ENCODE data around the gene MUC12.
"Not testable (repeated sequence)": the region's sequence is repeated elsewhere in the genome, so short reads cannot be mapped to it uniquely, and the experiment has no call there.

MUC12 gene

DNA sequence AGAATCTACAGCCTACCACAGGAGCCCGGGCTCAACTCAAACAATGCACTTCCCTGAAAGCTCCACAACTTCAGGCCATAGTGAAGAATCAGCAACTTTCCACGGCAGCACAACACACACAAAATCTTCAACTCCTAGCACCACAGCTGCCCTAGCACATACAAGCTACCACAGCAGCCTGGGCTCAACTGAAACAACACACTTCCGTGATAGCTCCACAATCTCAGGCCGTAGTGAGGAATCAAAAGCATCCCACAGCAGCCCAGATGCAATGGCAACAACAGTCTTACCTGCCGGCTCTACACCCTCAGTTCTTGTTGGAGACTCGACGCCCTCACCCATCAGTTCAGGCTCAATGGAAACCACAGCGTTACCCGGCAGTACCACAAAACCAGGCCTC lies 22.3 kb downstream of the MUC12 start:
- DNase-seq (ENCODE audit: low read depth in 3 of 3, low spot score in 1 of 3) = no peak

- not testable (repeated sequence) for DNase-seq (ENCODE audit: low read depth in 3 of 3, low spot score in 1 of 3)
Measured at GRCh38 chr7:100992280-100992679, 22.9 kb downstream of the MUC12 start.

GRCh38 chr7:100994671-100995070 lies 25.3 kb downstream of the MUC12 start:
- not testable (repeated sequence) for DNase-seq (ENCODE audit: low read depth in 3 of 3, low spot score in 1 of 3)

DNA sequence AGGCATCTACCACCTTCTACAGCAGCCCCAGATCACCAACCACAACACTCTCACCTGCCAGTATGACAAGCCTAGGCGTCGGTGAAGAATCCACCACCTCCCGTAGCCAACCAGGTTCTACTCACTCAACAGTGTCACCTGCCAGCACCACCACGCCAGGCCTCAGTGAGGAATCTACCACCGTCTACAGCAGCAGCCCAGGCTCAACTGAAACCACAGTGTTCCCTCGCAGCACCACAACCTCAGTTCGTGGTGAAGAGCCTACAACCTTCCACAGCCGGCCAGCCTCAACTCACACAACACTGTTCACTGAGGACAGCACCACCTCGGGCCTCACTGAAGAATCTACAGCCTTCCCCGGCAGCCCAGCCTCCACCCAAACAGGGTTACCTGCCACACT lies 29.2 kb downstream of the MUC12 start:
- not testable (repeated sequence) for DNase-seq (ENCODE audit: low read depth in 3 of 3, low spot score in 1 of 3)

DNA sequence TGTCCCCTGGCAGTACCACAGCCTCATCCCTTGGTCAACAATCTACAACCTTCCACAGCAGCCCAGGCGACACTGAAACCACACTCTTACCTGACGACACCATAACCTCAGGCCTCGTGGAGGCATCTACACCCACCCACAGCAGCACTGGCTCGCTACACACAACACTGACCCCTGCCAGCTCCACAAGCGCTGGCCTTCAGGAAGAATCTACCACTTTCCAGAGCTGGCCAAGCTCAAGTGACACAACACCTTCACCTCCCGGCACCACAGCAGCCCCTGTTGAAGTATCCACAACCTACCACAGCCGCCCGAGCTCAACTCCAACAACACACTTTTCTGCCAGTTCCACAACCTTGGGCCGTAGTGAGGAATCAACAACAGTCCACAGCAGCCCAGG lies 30.0 kb downstream of the MUC12 start:
- not testable (repeated sequence) for DNase-seq (ENCODE audit: low read depth in 3 of 3, low spot score in 1 of 3)

DNA sequence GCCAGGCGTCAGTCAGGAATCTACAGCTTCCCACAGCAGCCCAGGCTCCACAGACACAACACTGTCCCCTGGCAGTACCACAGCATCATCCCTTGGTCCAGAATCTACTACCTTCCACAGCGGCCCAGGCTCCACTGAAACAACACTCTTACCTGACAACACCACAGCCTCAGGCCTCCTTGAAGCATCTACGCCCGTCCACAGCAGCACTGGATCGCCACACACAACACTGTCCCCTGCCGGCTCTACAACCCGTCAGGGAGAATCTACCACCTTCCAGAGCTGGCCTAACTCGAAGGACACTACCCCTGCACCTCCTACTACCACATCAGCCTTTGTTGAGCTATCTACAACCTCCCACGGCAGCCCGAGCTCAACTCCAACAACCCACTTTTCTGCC lies 30.7 kb downstream of the MUC12 start:
- DNase-seq (ENCODE audit: low read depth in 3 of 3, low spot score in 1 of 3) = not testable (repeated sequence)

- not testable (repeated sequence) for DNase-seq (ENCODE audit: low read depth in 3 of 3, low spot score in 1 of 3)
Measured at GRCh38 chr7:101002333-101002732, 33.0 kb downstream of the MUC12 start.

DNA sequence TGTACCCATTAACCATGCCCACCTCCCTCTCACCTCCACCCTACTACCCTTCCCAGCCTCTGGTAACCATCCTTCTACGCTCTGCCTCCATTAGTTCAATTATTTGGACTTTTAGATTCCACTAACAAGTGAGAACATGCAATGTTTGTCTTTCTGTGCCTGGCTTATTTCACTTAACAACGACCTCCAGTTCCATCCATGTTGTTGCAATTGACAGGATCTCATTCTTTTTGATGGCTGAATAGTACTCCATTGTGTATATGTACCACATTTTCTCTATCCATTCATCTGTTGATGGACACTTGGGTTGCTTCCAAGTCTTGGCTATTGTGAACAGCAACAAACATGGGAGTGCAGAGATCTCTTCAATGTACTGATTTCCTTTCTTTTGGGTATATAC lies 38.0 kb downstream of the MUC12 start:
- DNase-seq (ENCODE audit: low read depth in 3 of 3, low spot score in 1 of 3) = not testable (repeated sequence)

GRCh38 chr7:101009629-101010028 lies 40.3 kb downstream of the MUC12 start:
- DNase-seq (ENCODE audit: low read depth in 3 of 3, low spot score in 1 of 3) = no peak

GRCh38 chr7:101012931-101013330 lies 43.6 kb downstream of the MUC12 start:
- DNase-seq (ENCODE audit: low read depth in 3 of 3, low spot score in 1 of 3) = no peak

DNA sequence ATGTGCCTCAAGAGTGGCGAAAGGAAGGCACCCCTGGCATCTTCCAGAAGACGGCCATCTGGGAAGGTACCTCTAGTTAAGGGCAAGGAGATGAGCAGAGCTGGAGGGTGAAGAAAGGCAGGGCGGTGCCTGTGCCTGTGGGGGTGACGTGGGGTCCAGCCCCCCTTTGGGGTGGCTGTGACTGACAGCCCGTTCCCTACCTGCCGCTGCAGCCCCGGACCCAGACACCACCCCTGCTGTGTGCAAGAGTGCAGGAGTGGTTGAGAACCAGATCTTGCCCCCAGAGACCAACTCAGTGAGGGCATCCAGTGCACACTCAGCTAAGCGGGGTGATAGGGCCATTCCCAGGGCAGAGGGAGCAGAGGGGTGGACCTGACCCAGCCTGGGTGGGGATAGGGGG lies 46.3 kb downstream of the MUC12 start:
- no peak for DNase-seq (ENCODE audit: low read depth in 3 of 3, low spot score in 1 of 3)

GRCh38 chr7:101017064-101017777 lies 47.9 kb downstream of the MUC12 start:
- peak; percentile 26 to 42 (median 32) for DNase-seq (ENCODE audit: low read depth in 3 of 3, low spot score in 1 of 3)

DNA sequence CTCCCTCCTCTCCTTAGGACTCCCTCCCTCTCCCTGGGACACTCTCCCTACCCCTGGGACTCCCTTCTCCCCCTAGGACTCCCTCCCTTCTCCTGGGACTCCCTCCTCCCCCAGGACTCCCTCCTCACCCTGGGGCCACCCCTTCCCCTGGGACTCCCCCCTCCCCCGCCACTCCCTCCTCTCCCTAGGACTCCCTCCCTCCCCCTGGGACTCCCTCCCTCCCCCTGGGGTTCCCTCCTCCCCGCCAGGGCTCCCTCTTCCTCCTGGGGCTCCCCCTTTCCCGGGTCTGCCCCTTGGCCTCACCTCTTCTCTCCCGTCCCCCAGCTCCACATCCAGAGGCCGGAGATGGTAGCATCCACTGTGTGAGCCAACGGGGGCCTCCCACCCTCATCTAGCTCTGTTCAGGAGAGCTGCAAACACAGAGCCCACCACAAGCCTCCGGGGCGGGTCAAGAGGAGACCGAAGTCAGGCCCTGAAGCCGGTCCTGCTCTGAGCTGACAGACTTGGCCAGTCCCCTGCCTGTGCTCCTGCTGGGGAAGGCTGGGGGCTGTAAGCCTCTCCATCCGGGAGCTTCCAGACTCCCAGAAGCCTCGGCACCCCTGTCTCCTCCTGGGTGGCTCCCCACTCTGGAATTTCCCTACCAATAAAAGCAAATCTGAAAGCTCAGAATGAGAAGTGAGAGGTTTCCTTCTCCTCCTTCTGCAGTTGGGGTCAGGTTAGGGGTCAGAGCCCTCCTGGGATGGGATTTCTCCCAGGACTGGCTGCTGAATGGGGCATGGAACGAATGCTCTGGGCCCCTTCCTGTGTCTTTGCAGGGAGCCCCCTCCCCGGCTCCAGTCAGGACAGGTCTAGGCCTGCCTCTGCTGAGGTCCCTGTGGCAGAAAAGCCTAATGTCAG lies 49.2 kb downstream of the MUC12 start:
- DNase-seq (ENCODE audit: low read depth in 3 of 3, low spot score in 1 of 3) = no peak

DNA sequence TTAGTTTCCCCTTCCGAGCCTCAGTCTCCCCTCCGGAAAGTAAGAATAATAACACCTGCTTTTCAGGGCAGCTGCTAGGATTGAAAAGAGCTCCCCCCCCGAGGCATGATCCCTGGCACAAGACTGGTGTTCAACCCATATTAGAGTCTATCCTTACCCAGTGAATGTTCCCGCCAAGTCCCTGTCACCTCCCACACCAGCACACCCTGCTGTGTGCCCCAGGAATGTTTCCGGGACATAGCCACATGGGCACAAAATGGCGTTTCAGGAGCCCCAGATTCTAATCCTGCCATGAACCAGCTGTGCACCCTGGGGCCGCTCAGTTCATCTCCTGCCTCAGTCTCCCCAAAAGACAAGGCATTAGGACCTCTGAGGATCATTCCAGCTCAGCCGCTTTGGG lies 51.1 kb downstream of the MUC12 start:
- DNase-seq (ENCODE audit: low read depth in 3 of 3, low spot score in 1 of 3) = no peak

DNA sequence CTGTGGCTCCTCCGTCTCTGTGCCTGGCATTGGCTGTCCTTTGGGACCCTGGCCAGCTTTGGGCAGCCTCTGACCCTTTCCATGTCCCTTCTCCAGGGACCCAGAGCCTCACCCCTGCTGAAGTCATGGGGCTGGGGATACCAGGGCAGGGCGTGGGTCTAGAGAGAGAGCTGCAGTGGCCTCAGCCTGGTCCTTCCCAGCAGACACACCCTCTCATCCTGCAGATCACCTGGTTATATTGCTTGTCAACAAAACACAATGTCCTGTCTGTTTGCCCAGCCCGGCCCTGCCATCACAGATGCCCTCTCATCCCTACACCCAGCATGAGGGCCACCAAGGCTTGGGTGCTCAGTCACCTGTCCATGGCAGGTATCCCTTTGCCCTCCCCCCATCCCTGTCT lies 52.3 kb downstream of the MUC12 start:
- DNase-seq (ENCODE audit: low read depth in 3 of 3, low spot score in 1 of 3) = no peak

DNA sequence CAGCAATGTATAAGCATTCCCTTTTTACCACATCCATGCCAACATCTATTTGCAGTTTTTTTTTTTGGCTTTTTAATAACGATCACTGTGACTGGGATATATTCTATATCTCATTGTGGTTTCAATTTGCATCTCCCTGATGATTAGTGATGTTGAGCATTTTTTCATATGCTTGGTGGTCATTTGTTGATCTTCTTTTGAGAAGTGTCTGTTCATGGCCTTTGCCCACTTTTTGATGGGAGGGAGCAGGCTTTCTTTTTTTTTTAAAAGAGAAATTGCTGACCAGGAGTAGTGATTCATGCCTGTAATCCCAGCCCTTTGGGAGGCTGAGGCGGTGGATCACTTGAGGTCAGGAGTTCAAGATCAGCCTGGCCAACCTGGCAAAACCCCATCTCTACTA lies 54.5 kb downstream of the MUC12 start:
- no peak for DNase-seq (ENCODE audit: low read depth in 3 of 3, low spot score in 1 of 3)

GRCh38 chr7:101031082-101031481 lies 61.7 kb downstream of the MUC12 start:
- no peak for DNase-seq (ENCODE audit: low read depth in 3 of 3, low spot score in 1 of 3)

- no peak for DNase-seq (ENCODE audit: low read depth in 3 of 3, low spot score in 1 of 3)
Measured at GRCh38 chr7:101035941-101036340, 66.6 kb downstream of the MUC12 start.

DNA sequence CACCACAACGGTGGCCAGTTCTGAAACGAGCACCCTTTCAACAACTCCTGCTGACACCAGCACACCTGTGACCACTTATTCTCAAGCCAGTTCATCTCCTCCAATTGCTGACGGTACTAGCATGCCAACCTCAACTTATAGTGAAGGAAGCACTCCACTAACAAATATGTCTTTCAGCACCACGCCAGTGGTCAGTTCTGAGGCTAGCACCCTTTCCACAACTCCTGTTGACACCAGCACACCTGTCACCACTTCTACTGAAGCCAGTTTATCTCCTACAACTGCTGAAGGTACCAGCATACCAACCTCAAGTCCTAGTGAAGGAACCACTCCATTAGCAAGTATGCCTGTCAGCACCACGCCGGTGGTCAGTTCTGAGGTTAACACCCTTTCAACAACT lies 71.9 kb downstream of the MUC12 start:
- not testable (repeated sequence) for DNase-seq (ENCODE audit: low read depth in 3 of 3, low spot score in 1 of 3)

DNA sequence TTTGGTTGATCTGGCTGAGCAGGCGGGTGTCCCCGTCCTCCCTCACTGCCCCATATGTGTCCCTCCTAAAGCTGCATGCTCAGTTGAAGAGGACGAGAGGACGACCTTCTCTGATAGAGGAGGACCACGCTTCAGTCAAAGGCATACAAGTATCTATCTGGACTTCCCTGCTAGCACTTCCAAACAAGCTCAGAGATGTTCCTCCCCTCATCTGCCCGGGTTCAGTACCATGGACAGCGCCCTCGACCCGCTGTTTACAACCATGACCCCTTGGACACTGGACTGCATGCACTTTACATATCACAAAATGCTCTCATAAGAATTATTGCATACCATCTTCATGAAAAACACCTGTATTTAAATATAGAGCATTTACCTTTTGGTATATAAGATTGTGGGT lies 89.0 kb downstream of the MUC12 start:
- DNase-seq (ENCODE audit: low read depth in 3 of 3, low spot score in 1 of 3) = peak in 2 of 3 donors; percentile 3 to 37

GRCh38 chr7:101059620-101059942 lies 90.2 kb downstream of the MUC12 start:
- DNase-seq (ENCODE audit: low read depth in 3 of 3, low spot score in 1 of 3) = no peak

GRCh38 chr7:101060992-101061391 lies 91.6 kb downstream of the MUC12 start:
- DNase-seq (ENCODE audit: low read depth in 3 of 3, low spot score in 1 of 3) = no peak

DNA sequence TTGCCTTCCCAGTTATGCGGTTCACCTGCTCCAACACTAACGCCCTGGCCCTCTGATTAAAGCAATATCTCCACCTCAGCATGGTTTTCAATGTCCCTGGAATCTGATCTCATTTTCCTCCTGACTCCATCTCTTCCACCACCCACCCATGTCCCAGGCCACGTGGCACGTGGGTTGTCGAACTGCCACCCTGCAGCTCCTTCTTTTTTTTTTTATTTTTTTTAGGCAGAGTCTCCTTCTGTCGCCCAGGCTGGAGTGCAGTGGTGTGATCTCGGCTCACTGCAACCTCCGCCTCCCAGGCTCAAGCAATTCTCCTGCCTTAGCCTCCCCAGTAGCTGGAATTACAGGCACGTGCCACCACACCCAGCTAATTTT lies 94.8 kb downstream of the MUC12 start:
- DNase-seq (ENCODE audit: low read depth in 3 of 3, low spot score in 1 of 3) = not testable (repeated sequence)
